Erythroblast (primary cell): Measurements from ENCODE around the gene C6orf89.

ENCODE experiments used
- GATA1 ChIP-seq: IDR thresholded peaks from 2 replicates; pipeline ENCODE4 v1.6.1; 2011; ENCODE audit warnings: low read depth, mild to moderate bottlenecking, control low read depth, low read length, moderate library complexity
- POLR2A ChIP-seq: IDR thresholded peaks from 2 replicates; pipeline ENCODE4 v1.6.1; 2011; ENCODE audit warnings: mild to moderate bottlenecking, low read length

GRCh38 chr6:36912030-36912454, 26.3 kb downstream of the C6orf89 start:
- TF ChIP-seq POLR2A (no peak), GATA1 (no peak)
